GM04504 (cell line): Measurements from ENCODE around the gene BCR.

Source experiments
- DNase-seq: peaks from one replicate; pipeline ENCODE4 v3.0.0-alpha.2; 2012; ENCODE audit warnings: low read depth

BCR gene

GRCh38 chr22:23263651-23264555 lies 83.6 kb downstream of the BCR start:
- no peak for DNase-seq

DNA sequence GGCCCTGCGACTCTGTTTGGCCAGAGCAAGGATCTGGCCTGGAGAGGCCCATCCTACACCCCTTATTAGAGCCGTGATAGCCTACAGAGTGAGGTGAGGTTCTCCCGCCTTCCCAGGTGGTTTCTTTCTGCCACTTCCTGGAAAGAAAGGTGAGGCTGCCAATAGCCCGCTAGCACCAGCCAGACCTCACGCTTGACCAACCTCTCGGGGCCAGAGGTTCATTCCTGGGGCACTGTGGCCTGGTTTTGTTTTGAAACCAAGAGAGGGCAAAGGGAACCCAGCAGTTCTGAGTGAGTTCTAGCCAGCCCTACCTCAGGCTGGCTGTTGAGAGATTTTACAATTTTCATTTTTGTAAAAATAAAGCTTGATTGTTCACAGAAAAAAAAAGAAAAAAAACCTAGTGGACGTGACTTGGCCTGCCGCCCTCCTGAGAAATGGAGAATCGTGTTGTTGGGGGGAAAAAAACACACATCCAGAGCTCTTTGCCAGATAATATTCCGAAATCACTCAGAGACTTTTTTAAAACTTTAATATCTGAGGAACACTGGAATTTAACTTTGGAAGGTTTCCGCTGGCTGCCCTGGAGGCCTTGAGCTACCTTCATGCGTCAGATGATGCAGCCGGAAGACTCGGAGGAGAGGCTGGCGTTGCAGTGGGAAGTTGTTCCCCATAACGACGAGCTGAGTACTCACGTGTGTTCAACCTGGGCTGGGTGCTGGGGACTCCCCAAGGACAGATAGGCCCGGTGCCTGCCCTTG lies 84.5 kb downstream of the BCR start:
- no peak for DNase-seq

DNA sequence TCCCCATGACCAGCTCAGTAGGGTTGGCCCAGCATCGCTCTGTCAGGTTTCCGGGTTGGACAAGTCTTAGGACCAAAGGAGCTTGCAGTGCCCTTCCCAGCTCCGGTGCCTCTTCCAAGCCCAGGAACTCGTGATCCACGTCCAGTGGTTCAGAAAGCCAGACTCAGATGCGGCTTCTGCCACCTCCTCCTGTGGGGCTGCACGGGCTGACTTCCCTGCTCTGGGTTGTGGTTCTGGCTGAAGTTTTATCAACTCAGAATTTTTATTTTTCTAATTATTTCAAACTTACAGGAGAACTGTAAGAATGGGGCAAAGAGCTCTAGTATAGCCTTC lies 85.0 kb downstream of the BCR start:
- no peak for DNase-seq

DNA sequence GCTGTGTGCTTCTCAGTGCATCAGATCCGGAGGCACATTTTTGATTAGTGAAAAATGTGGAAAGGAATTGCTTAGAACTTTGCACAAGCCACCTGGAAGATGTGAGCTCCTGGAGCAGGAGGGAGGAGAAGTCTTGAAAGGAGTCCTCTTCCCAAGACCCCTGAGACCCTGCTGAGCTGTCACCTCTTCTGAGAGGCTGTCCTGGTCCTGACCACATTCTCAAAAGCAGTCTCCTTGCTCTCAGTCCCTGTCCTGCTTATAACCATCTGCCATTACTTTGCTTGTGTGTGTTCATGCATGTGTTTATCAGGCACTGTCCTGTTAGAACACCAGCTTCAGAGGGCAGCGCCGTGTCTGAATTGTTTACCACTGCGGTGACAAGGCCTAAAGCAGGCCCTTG lies 86.5 kb downstream of the BCR start:
- no peak for DNase-seq

GRCh38 chr22:23267226-23268043 lies 87.1 kb downstream of the BCR start:
- DNase-seq = no peak

GRCh38 chr22:23268139-23268712 lies 87.9 kb downstream of the BCR start:
- DNase-seq = no peak

GRCh38 chr22:23268877-23269276 lies 88.6 kb downstream of the BCR start:
- no peak for DNase-seq

GRCh38 chr22:23269441-23270211 lies 89.3 kb downstream of the BCR start:
- DNase-seq = no peak

DNA sequence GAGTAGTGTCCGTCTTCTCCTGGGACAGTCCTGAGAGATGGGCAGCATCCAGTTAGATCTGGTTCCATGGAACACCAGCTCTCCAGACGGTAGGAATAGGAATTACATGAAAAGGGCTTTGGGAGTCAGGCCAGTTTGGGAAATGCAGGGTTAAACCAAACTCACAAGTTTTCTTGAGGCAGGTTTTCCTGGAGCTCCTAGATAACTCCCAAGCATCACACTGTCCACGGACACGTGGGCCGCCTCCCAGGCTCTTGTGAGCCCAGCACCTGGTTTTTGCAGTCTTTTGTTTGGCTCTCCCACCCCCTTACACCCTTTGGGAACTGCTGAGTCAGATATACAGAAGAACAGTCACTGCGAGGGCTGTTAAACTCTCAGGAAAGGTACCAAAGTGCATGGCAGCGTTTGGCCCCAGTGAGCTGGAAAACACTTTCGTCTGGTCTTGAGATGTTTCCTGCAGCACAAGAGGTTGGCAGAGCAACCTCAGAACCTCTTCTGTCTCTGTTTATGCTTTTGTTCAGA lies 90.0 kb downstream of the BCR start:
- no peak for DNase-seq

GRCh38 chr22:23270798-23271596 lies 90.7 kb downstream of the BCR start:
- DNase-seq = no peak

DNA sequence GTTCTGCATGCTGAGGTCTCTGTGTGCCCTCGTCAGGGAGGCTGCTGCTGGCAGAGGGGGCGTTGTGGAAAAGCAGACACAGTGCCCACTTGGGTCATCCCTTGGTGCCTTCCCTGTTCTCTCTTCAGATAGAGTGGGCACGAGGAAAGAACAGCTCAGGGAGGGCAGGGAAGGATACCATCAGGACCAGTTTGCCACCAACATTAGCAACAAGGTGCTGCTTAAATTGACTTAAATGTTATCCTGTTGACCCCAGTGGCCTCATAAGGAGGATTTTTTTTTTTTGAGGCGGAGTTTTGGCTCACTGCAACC lies 91.2 kb downstream of the BCR start:
- DNase-seq = no peak

DNA sequence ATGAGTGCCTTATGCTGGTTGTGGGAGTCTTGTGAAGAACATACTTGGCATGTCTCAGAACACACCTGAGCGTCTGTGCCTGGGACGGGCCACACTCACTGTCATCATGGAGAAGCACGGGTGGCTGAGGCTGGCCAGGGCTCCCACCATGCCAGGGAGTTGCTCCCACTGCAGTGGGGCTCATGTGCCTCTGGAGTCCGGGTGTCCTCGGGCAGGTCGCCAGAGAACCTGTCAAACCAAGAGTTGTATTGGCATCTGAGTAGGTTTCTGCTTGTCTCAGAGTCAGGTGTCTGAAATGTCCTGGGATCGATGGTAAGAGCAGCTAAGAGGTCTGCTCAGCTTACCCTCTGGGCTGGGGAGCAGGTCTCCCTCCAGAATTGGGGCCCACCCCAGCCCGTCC lies 92.1 kb downstream of the BCR start:
- DNase-seq = no peak

DNA sequence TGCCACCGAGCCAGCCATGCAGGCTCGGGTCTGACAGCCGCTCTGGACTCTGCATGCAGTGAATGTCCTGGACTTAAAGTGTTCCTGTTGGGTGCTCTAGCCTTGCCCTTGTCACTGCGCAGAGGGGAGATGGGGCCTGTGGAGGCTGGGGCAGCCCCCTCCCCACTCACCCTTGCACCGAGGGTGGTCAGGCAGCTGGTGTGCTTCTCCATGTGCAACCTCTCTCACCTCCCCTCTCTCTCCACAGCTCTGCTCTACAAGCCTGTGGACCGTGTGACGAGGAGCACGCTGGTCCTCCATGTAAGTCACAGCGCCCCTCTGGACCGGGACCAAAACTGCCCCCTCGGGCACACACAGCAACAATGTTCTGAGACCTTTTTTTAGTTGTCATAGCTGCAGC lies 92.5 kb downstream of the BCR start:
- no peak for DNase-seq

DNA sequence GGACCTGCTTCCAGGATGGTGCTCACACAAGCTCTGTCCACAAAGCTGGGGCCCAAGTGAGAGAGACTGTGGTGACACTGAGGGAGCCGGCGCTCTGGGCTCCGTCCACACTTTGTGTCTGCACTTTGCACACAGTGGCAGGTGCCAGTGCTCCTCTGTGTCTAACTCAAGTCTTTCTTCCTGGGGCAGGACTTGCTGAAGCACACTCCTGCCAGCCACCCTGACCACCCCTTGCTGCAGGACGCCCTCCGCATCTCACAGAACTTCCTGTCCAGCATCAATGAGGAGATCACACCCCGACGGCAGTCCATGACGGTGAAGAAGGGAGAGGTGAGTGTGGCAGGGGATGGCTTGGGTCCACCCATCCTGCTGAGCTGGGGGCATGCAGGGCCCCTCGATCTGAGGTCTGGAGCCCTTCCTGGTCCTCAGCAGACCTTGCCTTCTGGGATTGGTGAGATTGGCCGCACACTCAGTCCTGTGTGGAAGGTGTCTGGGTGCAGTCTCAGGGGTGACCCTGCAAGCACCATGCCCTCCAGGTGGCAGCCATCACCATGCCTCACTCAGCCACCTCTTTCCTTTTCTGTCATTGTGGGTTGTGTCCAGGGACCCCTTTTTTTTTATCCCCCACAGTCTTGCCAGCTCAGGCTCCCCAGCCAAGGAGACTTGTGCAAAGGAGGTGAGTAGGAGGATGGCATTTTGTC lies 93.3 kb downstream of the BCR start:
- no peak for DNase-seq

GRCh38 chr22:23274146-23274526 lies 93.8 kb downstream of the BCR start:
- no peak for DNase-seq

GRCh38 chr22:23274891-23275694 lies 94.8 kb downstream of the BCR start:
- DNase-seq = no peak

DNA sequence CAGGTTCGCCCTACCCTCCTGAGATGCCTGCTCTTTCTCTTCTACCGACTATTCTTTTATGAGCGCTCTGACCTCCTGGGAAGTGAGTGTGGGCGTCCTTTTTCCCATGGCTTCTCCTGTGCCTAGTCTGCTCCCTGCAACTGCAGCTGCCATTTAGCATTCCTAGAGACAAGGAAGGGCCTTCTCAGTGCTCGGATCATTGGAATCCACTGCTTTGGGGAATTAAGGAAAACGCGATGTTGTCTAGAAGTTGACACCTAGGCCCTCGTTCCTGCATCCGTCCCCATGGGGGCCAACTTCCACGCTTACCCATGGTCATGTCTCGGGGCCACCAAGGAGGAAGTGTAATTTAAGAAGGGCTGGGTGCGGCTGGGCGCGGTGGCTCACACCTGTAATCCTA lies 95.4 kb downstream of the BCR start:
- no peak for DNase-seq

DNA sequence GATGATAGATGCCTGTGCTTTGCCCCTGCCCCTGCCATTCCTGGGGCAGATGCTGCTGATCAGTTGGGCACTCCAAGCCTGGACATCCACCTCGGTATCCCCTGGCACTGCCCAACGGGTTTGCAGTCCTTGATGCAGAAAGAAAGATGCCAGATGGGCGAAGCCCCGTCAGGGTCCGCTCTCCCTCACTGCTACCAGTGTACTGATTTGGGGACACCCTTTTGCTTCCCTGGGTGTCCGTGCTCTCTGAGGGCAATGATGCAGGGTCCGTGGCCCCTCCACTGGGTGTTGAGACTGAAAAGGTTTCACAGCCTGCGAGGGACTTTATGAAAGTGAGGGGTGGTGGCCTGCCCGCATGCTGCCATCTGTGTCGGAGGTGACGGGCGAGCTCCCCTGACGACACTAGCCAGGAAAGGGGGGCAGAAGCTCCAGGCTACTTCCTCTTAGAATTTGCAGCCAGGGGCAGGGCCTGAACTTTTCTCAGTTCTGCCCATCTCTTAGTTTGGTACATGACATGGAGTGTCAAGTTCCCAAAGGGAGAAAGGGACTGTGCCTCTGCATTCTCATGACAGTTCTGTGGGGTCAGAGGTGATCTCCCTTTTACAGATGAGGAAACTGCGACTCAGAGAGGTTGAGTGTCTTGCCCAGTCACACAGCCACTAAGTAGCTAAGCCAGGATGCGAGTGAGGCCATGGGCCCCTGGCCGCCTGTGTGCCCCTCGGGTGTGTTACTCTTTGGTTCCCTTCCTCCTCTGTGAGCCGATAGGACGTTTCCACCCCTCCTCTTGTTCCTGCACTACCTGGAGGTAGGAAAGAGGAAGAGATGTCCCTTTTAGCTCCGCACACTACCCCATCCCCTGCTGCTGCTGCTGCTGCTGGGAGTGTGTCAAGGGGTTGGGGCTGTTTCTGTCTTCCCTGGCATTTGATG lies 96.6 kb downstream of the BCR start:
- DNase-seq = no peak
